Right renal cortex interstitium (tissue), 3 donors: Measurements from ENCODE around the gene FSIP1. TPM values are rescaled to one million over a fixed set of nuclear protein-coding genes. Genes with fewer than 3 reads are reported as not detected.

Source experiments
- DNase-seq, 3 donors: peaks; one replicate each; pipeline ENCODE4 v3.0.0-alpha.2; 2013; ENCODE audit warnings: low read depth in 3 of 3, low spot score in 2 of 3
- polyA plus RNA-seq, 3 donors: library from polyadenylated mRNA; unstranded; fragments of 120-200 nt; gene quantifications; one replicate each; pipeline ENCODE4 v1.2.1, GENCODE V29; 2013; ENCODE audit not compliant: insufficient read length in 3 of 3

Gene FSIP1
- polyA plus RNA-seq, 3 donors = 2.9 to 4.2 (median 4.1) TPM

- DNase-seq = no peak
Measured at GRCh38 chr15:39625451-39625850, 157.2 kb downstream of the FSIP1 start.

GRCh38 chr15:39624806-39625205 lies 157.8 kb downstream of the FSIP1 start:
- no peak for DNase-seq

DNA sequence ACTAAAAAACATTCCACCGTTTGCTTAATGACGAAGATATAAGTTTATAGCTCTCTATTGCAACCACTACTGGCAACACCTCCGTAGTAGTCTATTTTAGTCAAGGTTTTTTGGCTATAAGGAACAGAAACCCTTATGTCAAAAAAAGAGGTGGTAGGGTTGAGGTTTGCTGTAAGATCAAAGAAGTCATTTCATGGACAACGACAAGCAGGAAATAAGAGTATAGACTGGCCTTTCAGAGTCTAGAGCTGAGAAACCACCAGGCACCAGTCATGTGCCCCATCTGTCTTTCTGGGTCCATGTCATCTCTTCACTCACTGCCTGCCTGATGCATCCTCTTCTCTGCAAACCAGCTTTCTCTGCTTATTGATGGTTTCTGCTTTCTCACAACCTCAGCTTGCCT lies 159.1 kb downstream of the FSIP1 start:
- DNase-seq = no peak

GRCh38 chr15:39622660-39623516 lies 159.8 kb downstream of the FSIP1 start:
- no peak for DNase-seq

GRCh38 chr15:39621976-39622375 lies 160.7 kb downstream of the FSIP1 start:
- no peak for DNase-seq

- DNase-seq = no peak
Measured at GRCh38 chr15:39621210-39621609, 161.4 kb downstream of the FSIP1 start.

GRCh38 chr15:39618063-39618823 lies 164.4 kb downstream of the FSIP1 start:
- no peak for DNase-seq

- no peak for DNase-seq
Measured at GRCh38 chr15:39616731-39617455, 165.7 kb downstream of the FSIP1 start.

- DNase-seq = no peak
Measured at GRCh38 chr15:39613861-39614260, 168.8 kb downstream of the FSIP1 start.

- no peak for DNase-seq
Measured at GRCh38 chr15:39613271-39613670, 169.4 kb downstream of the FSIP1 start.

DNA sequence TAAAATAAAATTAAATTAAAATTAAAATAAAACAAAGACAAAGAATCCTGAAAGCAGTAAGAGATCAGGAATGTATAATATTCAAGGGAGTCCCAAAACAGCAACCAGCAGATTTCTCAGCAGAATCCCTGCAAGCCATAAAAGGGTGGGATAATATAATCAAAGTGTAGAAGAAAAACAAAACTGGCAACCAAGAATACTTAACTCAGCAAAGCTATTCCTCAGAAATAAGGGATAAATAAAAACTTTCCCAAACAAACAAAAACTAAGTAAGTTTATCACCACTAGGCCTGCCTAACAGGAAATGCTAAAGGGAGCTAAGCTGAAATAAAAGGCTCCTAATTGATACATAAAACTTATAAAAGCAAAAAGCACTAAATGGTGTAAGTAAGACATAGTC lies 172.0 kb downstream of the FSIP1 start:
- DNase-seq = no peak

- DNase-seq = no peak
Measured at GRCh38 chr15:39609166-39609916, 173.3 kb downstream of the FSIP1 start.

DNA sequence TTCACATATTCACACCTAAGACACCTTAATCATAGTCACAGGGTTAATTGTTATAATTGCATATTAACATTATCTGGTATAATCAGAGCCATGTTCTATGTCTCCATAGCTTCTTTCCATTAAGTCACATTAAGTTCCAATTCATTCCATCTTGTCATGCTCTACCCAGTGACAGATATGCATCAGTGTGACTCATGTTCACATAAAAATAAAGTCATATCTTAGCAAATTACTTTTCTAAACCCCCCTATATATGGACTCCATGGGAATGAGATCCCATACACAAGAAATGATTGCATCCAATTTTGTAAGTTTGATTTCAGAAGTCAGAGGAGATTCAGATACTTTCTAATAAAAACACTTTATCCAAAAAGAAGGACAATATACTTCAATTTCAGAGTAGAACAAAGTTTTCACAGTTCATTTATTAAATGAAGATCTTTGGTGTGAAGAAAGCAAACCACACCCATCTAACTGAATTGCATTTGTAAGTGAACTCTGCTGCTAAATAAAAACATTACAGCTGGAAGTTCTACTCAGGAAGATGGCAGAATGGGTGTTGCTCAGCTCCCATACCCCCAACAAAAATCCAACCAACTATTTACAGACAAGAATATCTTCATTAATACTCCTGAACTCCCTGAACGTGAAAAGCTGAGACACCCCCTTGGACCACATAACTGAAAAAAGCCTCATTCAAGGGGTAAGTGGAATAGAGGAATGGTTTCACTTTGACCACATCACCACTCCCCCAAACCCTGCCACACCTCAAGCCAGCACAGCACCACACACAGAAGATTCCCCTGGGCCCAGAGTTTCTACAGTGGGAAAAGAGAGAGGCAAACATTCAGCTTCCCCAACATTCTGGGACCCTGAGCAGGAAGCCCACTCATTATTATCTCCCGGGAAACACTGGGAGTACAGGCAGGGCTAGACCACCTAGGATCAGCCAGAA lies 174.2 kb downstream of the FSIP1 start:
- DNase-seq = no peak

GRCh38 chr15:39605146-39605545 lies 177.5 kb downstream of the FSIP1 start:
- DNase-seq = no peak

GRCh38 chr15:39602143-39602542 lies 180.5 kb downstream of the FSIP1 start:
- DNase-seq = no peak

DNA sequence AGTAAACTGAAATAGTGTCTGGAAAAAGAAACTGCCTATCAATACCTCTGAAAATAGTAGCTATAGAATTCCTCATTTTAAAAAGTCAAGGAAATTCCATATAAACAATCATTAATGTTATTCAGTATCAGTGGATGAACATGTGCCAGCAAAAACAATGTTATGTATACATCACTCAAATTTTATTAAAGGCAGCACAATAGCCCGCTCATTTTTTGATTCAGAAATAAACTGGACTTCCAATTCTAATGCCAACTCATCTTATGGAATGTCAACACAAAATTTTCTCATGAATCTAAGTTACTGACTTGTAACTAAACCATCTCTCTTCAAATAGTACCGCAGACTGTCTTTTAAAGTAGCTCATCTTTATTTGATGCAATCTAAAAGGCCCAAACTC lies 182.8 kb downstream of the FSIP1 start:
- DNase-seq = no peak

GRCh38 chr15:39598958-39599845 lies 183.4 kb downstream of the FSIP1 start:
- DNase-seq = no peak

DNA sequence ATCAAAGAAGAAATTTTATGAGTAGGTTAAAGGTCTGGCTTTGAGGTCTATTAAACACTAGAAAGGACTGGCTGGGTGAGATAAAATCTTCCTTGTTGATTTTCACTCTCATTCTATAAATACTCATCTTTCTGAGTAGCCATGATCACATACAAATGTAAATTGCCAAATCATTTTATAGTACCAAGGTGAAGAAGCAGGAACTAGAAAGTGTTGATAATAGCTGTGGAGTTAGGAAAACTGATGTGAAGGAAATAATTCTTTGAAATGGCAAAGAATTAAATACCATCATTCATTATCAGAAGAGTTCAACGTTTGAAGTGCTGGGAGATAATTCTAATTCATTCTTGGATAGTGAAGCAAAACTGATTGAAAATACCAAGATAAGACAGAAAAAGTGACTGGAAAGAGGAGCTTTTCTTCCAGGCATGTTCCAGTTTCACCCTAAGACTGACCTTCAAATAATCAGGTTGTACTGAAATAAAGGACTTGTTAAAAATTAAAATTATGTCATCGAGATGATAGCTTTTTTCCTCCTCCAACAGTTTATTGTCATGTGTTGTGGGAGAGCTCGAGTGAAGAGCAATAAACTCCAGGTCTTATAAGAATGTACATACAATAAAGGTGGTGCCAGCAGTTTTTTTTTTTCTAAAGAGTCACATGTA lies 184.3 kb downstream of the FSIP1 start:
- no peak for DNase-seq
